Activated naive CD4-positive, alpha-beta T cell treated with anti-CD3 and anti-CD28 coated beads, Interleukin-2, amount 50 U/mL, for 16 hours (primary cell): ENCODE measurements around the gene ABLIM1.

Source experiments
- DNase-seq: peaks from one replicate; pipeline ENCODE4 v3.0.0-alpha.2; 2020

ABLIM1 gene

GRCh38 chr10:114483575-114483974 is 174.5 kb downstream of the ABLIM1 start:
- no peak for DNase-seq

- DNase-seq, result no peak
Measured at GRCh38 chr10:114482480-114483304, 175.4 kb downstream of the ABLIM1 start.

GRCh38 chr10:114481055-114481454 is 177.0 kb downstream of the ABLIM1 start:
- no peak for DNase-seq

- no peak for DNase-seq
Measured at GRCh38 chr10:114479836-114480235, 178.2 kb downstream of the ABLIM1 start.

- DNase-seq, result no peak
Measured at GRCh38 chr10:114479307-114479706, 178.8 kb downstream of the ABLIM1 start.

- DNase-seq, result no peak
Measured at GRCh38 chr10:114478281-114478680, 179.8 kb downstream of the ABLIM1 start.

- no peak for DNase-seq
Measured at GRCh38 chr10:114477285-114477684, 180.8 kb downstream of the ABLIM1 start.

GRCh38 chr10:114474989-114475388 is 183.1 kb downstream of the ABLIM1 start:
- no peak for DNase-seq

GRCh38 chr10:114473776-114474175 is 184.3 kb downstream of the ABLIM1 start:
- no peak for DNase-seq

- no peak for DNase-seq
Measured at GRCh38 chr10:114472877-114473253, 185.2 kb downstream of the ABLIM1 start.

GRCh38 chr10:114471906-114472876 is 185.9 kb downstream of the ABLIM1 start:
- DNase-seq, result no peak

GRCh38 chr10:114470956-114471905 is 186.8 kb downstream of the ABLIM1 start:
- peak; percentile 60 for DNase-seq

- DNase-seq, result no peak
Measured at GRCh38 chr10:114470361-114470760, 187.7 kb downstream of the ABLIM1 start.

GRCh38 chr10:114458955-114459354 is 199.1 kb downstream of the ABLIM1 start:
- no peak for DNase-seq

GRCh38 chr10:114458216-114458920 is 199.7 kb downstream of the ABLIM1 start:
- DNase-seq, result no peak

GRCh38 chr10:114453576-114453975 is 204.5 kb downstream of the ABLIM1 start:
- no peak for DNase-seq

- DNase-seq, result no peak
Measured at GRCh38 chr10:114448897-114449296, 209.2 kb downstream of the ABLIM1 start.

GRCh38 chr10:114445332-114445731 is 212.7 kb downstream of the ABLIM1 start:
- DNase-seq, result no peak

GRCh38 chr10:114444819-114445218 is 213.3 kb downstream of the ABLIM1 start:
- DNase-seq, result no peak

GRCh38 chr10:114442091-114442630 is 215.9 kb downstream of the ABLIM1 start:
- DNase-seq, result no peak

- no peak for DNase-seq
Measured at GRCh38 chr10:114441107-114441506, 217.0 kb downstream of the ABLIM1 start.
